Cardiac muscle cell (in vitro differentiated cells and primary cell): Measurements from ENCODE around the gene XRCC1. TPM values are rescaled to one million over a fixed set of nuclear protein-coding genes. Genes with fewer than 3 reads are reported as not detected.
"Not testable (repeated sequence)": the region's sequence is repeated elsewhere in the genome, so short reads cannot be mapped to it uniquely, and the experiment has no call there.

Experiments
- DNase-seq, 2 donors: peaks; one replicate each; pipeline versions ENCODE4 v3.0.0 to v3.0.0-alpha.2; 2010 to 2017; ENCODE audit warnings: low read depth in 1 of 2, low spot score in 1 of 2
- H3K27ac ChIP-seq: fragments of 200-600 bp; sonication (generic); 2 replicates; pipeline ENCODE4 v1.5.1; 2016
- H3K27me3 ChIP-seq: fragments of 200-600 bp; sonication (generic); 2 replicates; pipeline ENCODE4 v1.6.0; 2016; ENCODE audit warnings: control low read depth
- H3K36me3 ChIP-seq: fragments of 200-600 bp; sonication (generic); 2 replicates; pipeline ENCODE4 v1.5.1; 2016; ENCODE audit warnings: control low read depth
- H3K4me1 ChIP-seq: fragments of 200-600 bp; sonication (generic); 2 replicates; pipeline ENCODE4 v1.8.1; 2017; ENCODE audit warnings: low read depth, mild to moderate bottlenecking, mixed run types
- H3K4me3 ChIP-seq: fragments of 200-600 bp; sonication (generic); 2 replicates; pipeline ENCODE4 v1.5.1; 2016; ENCODE audit warnings: mild to moderate bottlenecking
- H3K9me3 ChIP-seq: fragments of 200-600 bp; sonication (generic); 2 replicates; pipeline ENCODE4 v1.5.1; 2017; ENCODE audit warnings: low read depth, mild to moderate bottlenecking, control low read depth
- CTCF ChIP-seq: IDR thresholded peaks from 2 replicates; pipeline ENCODE4 v1.5.1; 2012; ENCODE audit warnings: low read depth, mild to moderate bottlenecking, low read length
- polyA plus RNA-seq: library from polyadenylated mRNA; unstranded; fragments of >200 nt; fragmentation: Nextera tagmentation; extraction: Ambion mirVana; gene quantifications from 2 replicates; pipeline ENCODE4 v1.2.1, GENCODE V29; 2016
- total RNA-seq: library from RNA; depleted of rRNA; stranded (reverse); fragments of >200 nt; gene quantifications from 2 replicates; pipeline ENCODE4 v1.2.3, GENCODE V29; 2016

Gene XRCC1
- total and polyA plus RNA-seq, 2 experiments from 2014 or later = 52.0 to 82.5 TPM

DNA sequence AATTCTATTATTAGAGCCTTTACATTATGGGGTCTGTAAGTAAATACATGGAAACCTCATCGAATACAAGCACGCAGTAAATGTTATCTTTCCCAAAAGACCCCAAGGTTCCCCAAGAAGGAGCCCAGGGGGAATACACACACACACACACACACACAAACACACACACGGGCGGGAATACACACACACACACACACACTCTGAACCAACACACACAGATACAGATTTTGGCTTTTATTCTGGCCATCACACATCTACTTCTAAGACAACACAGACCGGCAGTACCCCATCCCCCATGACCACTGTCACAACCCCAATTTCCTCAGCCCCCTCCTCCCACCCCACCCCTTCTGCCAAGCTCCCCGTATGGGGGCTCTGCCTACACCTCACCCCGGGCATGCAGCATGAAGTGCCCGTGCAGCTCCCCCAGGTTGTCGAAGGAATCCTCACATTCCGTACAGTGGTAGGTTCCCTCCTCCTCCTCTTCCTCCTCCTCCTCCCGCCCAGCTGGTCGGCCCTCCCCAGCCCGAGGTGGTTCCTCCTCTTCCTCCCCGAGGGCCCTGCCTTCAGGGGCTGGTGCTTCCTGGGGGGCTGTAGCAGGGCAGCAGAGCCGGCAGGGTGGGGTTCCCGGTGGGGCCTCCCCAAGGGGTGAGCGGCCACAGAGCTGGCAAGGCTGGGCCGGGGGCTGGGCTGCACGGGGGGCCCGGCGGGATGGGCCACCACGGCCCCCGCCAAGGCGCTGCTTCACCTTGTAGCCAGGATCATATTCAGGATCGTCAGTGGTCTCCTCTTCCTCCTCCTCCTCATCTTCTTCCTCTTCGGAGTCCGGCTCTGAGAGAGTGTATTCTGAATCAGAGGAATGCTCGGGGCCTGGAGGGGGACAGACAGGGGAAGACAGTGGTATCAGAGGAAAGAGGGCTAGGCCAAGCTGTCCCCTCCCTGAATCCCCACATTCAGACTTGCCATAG is 32.2 kb upstream of the XRCC1 start:
- TF ChIP-seq CTCF = no peak
- DNase-seq = no peak
- H3K27ac ChIP-seq = no peak overlapping the region

DNA sequence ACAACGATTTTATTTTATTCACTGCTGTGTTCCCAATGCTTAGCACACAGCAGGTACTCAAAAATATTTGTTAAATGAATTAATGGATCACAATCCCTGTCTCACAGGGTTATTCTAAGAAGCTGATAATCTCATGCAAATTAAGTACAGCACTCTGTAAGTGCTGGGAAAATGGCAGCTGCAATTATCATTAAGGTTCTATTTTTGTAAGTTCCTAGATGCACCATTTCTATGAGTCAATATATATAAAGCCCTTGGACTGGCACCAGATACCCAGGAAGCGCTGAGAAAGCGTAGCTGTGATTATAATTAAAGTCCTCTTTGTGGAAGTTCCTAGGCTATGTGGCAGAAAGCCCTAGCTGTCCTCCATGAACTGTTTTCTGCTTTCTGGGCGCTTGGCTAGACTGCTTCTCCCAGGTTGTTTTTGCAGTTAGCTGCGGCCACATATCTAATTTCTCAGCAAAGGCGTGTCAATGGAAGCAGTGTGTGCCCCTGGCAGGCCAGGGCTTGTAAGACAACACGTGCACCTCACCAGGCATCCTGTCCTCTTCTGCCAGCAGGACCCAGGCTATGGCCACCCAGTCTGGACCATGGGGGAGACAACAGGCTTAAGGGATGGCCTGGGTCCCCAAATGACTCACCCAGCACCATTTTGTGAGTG is 31.4 kb upstream of the XRCC1 start:
- TF ChIP-seq CTCF = no peak
- no peak overlapping the region for H3K27ac ChIP-seq

More for the DNA sequence above, 32.2 kb upstream of the XRCC1 start:
- Histone ChIP-seq H3K4me1 (no peaks in the 10 kb centered on the region), H3K4me3 (no peak overlapping the region), H3K27me3 (no peaks in the 10 kb centered on the region), H3K36me3 (peaks cover 11% of the 10 kb centered on the region), H3K9me3 (no peaks in the 10 kb centered on the region)

GRCh38 chr19:43605875-43606568 is 30.7 kb upstream of the XRCC1 start:
- no peaks in the 10 kb centered on the region for H3K4me1 ChIP-seq
- no peak overlapping the region for H3K4me3 ChIP-seq
- H3K36me3 ChIP-seq = peaks cover 7% of the 10 kb centered on the region
- no peaks in the 10 kb centered on the region for H3K27me3 ChIP-seq
- H3K27ac ChIP-seq = no peak overlapping the region
- H3K9me3 ChIP-seq = no peaks in the 10 kb centered on the region
- TF ChIP-seq CTCF = no peak
- no peak for DNase-seq

More for the DNA sequence above, 31.4 kb upstream of the XRCC1 start:
- Histone ChIP-seq H3K27me3 (no peaks in the 10 kb centered on the region), H3K4me1 (no peaks in the 10 kb centered on the region), H3K9me3 (no peaks in the 10 kb centered on the region), H3K36me3 (peaks cover 9% of the 10 kb centered on the region), H3K4me3 (no peak overlapping the region)
- DNase-seq = no peak

DNA sequence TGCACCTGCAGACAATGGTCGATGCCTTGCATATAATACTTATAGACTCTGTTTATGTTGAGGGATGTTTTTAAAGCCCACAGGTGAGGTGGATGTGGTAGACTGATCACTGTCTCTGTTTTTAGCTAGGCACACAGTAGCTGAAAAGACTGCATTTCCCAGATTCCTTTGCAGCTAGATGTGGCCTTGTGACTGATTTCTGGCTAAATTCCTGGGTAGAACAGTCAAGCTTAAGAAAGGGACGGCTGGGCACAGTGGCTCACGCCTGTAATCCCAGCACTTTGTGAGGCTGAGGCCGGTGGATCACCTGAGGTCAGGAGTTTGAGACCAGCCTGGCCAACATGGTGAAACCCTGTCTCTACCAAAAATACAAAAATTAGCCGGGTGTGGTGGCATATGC is 25.0 kb upstream of the XRCC1 start:
- not testable (repeated sequence) for H3K9me3 ChIP-seq, H3K4me3 ChIP-seq, DNase-seq, H3K4me1 ChIP-seq, H3K36me3 ChIP-seq, H3K27me3 ChIP-seq, H3K27ac ChIP-seq

GRCh38 chr19:43599635-43600295 is 24.4 kb upstream of the XRCC1 start:
- TF ChIP-seq CTCF = no peak

More at GRCh38 chr19:43599635-43600295, 24.4 kb upstream of the XRCC1 start:
- no peaks in the 10 kb centered on the region for H3K9me3 ChIP-seq
- H3K27ac ChIP-seq = no peak overlapping the region
- peaks cover 3% of the 10 kb centered on the region for H3K36me3 ChIP-seq
- no peak overlapping the region for H3K4me3 ChIP-seq
- no peak for DNase-seq
- peaks cover 3% of the 10 kb centered on the region for H3K4me1 ChIP-seq
- H3K27me3 ChIP-seq = no peaks in the 10 kb centered on the region
